GDM1 (cell line): ENCODE results near the gene NTM.
"Not testable (repeated sequence)": the region's sequence is repeated elsewhere in the genome, so short reads cannot be mapped to it uniquely, and the experiment has no call there.

Experiments
- DNase-seq: peaks from one replicate; lab custom pipeline; 2025; lab: John Stamatoyannopoulos, UW

The NTM gene

DNA sequence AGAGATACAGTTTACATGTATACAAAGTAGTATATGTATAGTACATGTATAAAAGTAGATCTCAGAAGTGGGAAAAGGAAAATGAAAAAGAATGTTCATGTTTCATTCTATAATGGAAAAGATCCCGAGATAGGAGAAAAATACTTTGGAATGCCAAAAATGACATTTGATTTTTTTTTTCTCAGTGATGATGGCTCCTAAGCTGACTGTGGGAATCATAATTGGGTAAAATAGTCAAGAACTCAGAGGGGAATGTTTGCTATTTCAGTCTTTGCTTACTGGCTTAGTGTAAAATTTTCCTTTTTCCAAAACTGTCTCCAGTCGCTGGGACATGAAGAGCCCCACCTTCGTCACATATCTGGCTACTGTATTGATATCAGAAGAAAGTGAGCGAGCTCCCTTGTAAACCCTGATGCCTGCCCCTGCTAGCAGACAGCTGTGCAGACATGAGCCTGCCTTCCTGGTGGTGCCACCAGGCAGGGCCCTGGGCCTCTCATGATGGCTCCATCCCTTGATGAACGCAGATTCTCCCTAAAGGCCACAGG is 944.6 kb downstream of the NTM start:
- no peak for DNase-seq

DNA sequence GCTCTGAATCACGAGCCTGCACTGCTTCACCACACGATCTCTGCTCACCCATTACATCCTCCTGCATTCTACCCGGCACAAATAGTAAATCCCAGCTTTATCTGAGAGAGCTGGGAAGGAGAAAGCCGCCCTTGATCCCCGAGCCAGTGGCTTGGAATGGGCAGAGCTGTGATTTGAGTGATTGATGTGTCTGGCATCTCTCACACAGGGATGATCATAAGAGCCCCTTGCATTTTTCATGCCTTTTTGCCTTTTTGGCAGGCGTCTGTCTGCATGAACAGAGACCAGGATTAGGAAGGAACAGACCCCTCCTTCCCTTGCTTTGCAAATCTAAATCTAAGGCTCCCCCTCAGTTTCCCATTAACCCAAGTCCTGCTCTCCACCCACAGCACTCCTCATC is 945.3 kb downstream of the NTM start:
- no peak for DNase-seq

DNA sequence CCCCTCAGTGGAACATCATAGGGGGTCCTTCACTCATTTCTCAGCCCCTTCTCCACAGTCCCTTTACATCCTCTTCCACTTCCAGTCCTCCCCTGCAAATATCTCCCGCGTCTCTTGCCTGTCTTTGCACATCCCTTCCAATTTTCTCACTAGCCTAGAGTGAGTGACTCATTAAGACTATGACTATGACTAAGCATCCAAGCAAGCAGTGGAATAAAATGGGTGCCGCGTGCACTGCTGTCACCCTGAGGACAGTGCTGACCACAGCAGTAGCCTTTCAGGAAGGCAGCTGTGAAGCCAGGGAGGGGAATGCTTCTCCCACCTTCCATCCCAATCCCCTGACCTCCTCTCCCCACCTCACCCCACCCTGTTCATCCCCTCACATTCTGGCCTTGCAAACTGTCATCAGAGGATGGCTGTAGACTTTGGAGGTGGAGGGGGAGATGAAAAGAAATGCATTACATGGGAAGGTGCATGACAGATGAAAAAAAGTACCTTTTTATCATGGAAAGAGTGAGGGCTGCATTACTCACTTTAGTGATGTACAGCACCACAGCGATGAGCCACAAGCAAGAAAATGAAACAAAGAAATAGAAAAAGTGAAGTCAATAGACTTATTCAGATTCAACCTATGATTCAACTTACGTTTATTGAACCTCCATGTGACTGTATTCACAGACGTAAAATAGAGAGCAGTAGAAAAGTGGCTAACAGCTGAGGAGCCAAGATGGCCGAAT is 948.2 kb downstream of the NTM start:
- no peak for DNase-seq

DNA sequence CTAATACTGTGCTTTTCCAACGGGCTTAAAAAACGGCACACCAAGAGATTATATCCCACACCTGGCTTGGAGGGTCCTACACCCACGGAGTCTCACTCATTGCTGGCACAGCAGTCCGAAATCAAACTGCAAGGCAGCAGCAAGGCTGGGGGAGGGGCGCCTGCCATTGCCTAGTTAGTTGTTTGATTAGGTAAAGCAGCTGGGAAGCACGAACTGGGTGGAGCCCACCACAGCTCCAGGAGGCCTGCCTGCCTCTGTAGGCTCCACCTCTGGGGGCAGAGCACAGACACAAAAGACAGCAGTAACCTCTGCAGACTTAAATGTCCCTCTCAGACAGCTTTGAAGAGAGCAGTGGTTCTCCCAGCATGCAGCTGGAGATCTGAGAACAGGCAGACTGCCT is 949.0 kb downstream of the NTM start:
- not testable (repeated sequence) for DNase-seq

DNA sequence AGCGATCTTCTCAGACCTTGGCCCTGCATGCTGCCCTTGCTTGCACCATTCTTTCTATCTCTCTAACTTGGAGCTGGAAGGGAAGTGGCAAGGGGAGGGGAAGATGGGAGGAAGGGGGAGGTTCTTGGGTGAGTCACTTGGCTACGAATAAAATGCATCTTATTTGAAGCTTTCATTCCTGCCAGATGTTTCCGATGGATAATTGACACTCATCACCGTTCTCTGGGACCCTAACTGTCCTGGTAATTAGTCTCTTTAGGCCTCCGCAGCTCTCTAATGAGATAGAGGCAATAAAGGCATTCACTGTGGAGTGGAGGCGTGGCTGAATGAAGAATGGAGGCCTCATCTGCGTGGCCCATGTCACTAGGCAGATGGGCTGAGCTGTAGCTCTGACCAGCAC is 960.1 kb downstream of the NTM start:
- no peak for DNase-seq

DNA sequence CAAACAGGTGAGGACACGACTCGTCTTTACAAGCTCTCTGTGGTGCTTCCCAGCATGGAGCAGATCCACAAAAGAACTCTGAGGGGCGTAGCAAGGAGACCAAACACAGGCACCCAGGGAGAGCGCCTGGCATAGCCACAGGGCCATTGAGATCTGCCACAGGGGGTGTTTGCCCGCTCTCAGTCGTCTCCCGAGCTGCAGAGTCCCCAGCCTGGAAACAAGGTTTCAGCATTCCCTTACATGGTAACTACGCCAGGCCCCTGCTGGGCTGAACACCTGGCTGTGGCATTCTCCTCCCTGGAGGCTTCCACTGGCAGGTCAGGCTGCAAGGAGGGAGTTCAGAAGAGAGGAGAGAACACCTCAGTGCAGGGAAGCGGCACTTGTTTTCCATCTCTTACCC is 962.1 kb downstream of the NTM start:
- DNase-seq: no peak

DNA sequence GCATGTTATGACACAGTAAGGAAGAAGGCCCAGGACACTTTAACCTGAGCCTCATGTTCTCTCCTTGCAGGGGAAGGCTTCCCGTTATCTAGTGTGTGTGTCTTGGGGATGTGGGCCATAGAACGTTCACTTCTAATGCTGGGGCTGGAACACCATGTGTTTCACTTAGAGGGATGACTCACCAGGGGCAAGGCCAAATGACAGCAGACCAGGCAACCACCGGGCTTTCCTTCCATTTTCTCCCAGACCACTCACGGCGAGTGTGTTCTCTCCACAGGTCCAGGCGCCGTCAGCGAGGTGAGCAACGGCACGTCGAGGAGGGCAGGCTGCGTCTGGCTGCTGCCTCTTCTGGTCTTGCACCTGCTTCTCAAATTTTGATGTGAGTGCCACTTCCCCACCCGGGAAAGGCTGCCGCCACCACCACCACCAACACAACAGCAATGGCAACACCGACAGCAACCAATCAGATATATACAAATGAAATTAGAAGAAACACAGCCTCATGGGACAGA is 964.4 kb downstream of the NTM start:
- DNase-seq: no peak

DNA sequence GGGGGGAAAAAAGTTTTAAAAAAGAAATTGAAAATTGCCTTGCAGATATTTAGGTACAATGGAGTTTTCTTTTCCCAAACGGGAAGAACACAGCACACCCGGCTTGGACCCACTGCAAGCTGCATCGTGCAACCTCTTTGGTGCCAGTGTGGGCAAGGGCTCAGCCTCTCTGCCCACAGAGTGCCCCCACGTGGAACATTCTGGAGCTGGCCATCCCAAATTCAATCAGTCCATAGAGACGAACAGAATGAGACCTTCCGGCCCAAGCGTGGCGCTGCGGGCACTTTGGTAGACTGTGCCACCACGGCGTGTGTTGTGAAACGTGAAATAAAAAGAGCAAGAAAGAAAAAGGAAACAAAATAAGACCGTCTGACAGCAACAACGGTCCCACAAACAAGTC is 964.9 kb downstream of the NTM start:
- DNase-seq: no peak

DNA sequence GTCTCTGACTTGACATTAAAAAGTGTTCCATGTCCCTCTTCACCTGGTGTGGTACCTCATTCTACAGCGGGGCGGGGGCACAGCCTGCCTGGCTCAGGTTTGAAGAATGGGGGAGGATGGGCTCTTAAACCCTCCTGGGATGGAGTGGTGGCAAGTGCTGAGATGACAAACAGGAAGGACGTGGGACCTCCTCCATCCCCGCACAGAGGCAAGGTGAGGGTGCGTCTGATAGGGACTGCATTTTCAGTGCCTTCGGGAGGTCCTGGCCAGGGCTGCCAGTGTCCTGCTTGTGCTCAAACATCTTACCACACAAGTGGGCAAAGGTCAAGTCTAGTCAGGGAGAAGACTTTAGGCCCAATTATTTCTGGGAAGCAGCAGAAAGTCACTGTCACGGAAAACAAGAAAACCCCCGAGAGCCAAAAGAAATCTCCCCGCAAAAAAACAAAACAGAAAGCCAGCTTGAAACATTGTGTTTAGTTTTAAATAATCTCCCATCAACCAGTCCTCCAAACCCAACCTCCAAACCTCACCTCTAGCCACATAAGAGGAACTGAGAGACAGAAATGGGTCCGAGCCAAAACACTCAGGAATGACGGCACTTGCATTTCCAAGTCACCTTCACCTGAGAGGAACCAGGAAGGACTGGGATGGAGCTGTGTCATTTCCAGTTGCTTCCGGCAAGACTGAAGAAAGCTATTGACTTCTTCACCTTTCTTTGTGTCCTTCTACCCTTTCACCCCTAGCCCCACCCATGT is 966.5 kb downstream of the NTM start:
- no peak for DNase-seq

DNA sequence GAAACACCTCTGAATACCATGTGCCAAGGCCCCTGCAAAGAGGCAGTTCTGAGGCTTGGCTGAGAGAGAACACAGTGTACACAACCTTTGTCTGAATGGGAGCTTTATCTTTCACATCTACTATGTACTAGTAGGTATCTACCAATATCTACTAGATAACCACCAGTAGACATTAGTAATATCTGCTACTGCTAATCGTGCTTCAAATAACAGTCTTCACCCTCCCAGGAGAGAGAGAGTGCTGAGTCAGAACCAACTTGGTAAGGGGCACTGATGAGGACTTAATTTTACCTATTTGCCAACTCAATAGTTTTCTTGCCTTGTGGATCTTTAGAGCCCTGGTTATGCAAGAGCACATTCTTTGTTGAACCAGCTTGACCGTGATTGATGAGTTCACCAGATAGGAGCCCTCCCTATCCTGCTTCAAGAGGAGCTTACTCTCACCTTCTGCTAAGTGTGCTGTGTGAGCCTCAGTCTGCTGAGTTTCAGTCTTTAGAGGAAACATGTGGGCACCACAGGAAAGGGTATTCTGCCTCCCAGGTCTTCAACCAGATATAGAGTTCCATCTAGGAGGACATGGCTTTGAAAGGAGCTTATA is 967.5 kb downstream of the NTM start:
- DNase-seq: no peak

DNA sequence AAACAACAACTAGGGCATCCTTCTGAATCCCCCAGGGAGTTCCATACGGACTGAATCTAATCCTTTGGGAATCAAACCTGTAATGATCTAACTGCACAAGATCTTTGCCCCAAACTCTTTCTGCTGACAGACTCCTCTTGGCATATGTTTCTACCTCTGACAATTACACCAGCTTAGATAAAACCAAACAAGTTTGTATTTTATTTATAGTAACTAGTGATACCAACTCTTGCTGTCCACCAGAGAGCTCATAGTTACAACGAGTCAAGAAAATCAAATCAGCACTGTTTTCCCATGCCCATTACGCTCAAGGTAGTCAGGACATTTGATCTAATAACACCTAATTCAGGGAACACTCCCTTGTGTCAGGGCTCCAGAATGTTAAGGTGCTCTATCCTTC is 972.0 kb downstream of the NTM start:
- DNase-seq: no peak

DNA sequence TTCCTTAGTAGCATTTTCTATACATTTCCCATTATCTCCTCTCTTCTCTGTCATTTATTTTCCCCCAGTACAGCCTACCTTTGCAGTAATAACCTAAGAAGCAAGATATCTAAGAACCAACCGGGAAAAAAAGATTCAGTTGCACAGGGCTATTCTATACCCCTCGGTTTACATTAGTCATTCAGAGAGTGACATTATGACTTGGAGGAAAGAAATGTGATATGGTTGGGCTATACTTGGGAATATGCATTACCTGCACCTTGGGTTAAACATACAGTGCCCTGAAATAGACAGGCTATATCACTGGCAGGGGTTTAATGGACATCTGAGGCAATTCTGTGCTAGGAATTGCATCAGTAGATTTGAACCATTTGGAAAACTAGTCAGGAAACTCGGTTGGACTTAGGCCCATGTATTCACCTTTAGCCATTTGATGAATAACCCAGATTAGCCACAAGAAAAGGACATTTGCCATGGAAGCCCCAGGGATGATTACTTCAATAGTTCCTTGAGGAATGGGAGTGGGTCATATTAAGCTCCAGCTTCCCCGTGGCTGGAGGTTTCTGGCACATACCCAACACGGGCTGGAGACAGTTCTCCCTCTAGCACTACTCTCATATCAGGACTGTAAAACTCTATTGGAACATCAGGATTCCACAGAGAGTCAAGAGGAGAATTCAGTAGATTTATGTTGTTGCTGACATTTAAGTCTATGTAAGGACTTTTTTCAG is 973.2 kb downstream of the NTM start:
- no peak for DNase-seq

DNA sequence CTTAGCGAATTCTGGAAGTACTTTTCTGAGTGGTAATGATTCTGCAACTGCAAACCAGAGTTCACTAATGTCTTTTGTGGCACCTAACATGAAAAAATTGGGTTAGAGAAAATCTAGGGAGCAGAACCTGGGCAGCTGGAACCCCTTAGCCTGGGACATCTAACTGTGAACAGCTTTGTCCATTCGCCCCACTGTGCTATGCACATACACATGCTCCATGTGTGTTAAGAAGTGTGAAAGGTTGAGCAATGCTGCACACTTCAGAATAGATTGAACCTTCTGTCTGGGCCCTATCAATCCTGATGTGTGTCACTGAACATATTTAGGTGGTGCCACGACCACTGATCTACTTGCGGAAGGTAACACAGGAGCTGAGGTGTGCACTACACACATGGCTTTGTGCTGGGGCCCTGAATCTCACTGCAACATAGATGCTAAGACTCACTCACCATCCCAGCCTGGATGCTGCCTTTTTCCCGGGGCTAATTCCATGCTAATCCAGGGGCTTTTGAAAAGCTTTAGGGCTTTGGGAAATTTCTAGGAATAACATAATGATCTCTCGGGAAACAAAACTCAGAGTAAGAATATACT is 976.2 kb downstream of the NTM start:
- DNase-seq: no peak

DNA sequence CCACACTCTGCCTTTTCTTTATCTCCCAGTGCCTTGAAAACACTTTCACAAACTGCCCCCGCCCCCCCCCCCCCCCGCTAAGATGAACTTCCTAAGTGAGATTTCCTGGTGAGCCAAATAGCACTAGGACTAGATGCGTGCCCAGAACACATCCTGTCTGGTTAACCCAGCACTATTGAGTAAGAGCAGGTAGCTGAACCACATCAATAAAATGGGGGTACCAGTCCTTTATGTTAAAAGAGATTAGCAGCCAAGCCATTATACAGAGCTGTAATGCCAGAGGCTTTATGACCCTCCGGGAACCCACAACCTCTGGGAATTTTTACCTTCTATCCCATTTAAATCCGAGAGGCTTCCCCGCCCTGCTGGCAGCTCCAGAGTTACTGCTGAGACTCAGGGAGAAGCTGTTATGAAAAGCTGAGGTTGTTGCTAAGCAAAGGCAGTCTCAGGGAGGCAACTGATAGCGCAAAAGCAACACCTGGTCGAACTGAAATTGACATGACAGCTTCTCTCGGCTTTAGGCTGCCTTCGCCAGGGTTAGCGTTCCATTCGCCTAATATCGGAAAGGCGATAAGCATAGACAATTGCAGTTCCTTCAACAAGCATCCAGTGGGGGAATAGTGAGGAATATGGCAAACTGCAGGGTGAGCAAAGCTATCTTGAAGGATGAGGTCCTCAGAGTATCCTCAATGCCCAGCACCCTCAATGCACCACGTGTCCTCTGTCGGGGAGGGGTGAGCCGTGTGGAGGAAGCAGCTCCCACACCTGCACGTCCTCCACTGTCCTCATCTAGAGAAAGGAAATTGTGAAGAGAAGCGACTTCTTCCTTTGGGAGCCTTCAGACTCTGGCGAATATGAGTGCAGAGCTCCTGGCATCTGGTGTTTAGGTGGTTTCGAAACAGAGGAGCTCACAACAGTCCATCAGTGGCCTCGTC is 977.0 kb downstream of the NTM start:
- DNase-seq: no peak

DNA sequence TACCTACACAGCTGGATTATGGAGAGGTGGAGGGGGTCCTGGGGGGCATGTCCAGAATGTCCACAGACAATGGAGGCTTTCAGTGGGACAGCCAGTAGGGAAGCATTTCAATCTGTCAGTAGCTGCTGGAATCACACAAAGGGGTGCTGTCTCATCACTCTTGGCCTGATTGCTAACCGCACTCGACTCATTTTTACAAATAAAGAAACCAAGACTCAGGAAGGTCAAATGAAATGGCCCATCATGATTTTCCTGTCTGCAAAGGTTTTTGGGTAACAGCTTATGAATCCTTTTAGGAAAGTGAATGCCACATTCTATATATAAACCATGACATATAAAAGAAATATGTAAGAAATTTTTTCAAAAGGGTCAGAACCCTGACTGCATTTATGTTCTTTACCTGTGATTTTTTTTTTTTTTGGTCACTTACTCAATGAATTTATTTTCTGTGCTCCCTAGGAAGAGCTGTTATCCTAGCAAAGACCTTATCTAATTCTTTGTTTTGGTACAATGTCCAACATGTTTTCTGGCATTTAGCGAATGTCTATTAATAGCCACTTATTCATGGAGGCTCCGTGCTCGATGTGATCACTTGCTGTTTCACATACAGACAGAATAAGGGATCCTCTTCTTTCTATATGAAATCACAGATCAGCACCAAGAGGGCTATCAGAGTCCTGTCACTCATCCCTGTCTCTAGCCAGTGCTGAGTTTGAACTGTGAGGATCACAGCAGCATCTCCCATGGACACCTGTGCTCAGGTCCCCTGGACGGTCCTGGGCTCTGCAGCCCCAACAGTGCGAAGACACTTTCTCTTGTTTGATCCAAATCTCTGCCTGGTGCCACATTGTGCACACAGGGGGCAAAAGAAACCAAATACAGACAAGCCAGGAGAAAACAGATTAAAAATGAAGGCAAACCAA is 979.7 kb downstream of the NTM start:
- DNase-seq: no peak

DNA sequence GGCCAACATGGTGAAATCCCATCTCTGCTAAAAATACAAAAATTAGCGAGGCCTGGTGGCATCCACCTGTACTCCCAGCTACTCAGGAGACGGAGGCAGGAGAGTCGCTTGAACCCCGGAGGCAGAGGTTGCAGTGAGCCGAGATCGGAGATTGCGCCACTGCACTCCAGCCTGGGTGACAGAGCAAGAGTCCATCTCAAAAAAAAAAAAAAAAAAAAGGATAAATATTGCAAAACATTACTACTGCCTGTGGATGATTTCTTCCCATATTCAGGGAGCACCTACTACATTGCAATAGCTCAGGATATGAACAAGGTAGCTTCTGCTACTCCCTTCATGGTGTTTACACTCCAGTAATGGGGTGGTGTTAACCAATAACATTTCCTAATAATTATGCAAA is 980.6 kb downstream of the NTM start:
- no peak for DNase-seq

DNA sequence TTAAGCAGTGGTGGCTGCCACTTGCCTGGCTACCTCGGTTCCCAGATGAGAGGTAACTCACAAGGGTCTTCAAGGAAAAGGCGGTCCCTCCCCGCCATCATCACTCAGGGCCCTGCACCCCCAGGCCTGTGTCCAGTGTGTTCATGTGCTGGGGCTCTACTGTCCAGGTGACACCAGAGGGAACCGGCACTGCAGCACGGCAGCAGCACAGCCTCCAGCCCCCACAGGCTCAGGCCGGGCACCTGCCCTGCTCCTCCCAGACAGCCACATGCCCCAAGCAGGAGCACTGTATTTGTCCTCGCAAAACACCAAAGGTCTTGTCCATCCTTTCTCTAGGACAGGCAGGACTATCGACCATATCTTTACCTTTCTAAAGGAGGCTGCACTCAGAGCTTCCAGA is 982.1 kb downstream of the NTM start:
- no peak for DNase-seq

DNA sequence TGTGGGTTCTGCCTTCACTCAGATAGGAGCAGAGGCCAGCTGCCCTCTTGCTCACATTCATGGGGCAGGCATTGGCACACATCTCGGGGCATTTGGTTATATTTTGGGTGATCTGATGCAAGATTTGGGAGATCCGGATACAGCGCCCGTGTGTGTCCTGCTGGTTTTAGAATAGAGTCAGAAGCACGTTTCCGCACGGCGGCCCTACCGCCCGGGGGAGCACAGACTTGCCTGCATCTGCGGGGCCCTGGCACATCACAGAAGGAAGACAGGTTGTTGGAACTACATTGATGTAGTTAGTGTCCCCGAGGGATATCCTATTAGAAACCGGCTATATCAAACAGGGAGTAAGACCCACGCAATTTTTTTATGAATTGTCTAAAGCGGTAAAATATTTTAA is 982.8 kb downstream of the NTM start:
- no peak for DNase-seq

DNA sequence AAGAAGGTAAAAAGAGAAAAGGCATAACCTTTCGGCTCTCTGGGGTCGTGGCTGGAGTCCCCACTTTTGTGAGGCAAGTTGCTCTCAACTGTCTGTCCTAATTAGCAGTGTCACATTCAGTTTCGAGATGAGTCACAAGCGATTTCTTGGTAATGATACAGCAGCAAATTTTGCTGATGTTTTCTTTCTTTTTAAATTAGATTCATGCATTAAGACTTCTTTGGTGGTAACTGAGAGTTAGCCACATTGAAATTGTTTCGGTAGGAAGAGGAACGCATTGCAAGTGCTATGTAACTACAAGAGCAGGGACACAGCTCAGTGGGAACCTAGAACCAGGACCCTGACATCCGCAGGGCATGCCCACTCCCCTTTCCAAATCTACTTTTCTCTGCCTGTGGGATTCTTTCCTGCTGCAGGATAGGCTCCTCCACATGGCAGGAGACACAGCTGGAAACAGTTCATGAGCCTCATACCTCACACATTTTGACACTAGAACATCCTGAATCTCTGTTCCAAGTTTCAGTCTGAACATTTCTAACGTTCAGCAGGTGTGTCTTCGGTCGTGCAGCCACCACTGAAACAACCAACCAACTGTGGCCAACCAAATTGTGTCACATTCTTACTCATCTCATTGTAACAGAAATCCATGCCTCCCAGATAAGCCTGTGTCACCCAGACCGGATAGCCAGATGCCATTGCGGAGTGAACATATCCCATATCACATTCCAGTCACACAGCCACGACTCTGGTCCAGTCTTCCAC is 987.6 kb downstream of the NTM start:
- DNase-seq: no peak
